GM18870 (cell line): ENCODE results near the gene DLG1.

Experiments used
- ATAC-seq: cut with Tn5 transposase; IDR thresholded peaks from one replicate; pipeline ENCODE4 v1.9.1; 2021; ENCODE audit warnings: moderate library complexity; ENCODE audit not compliant: unreplicated experiment

The DLG1 gene

GRCh38 chr3:197253238-197253947 lies 45.0 kb downstream of the DLG1 start:
- no peak for ATAC-seq

GRCh38 chr3:197249542-197249941 lies 48.9 kb downstream of the DLG1 start:
- ATAC-seq = no peak

- no peak for ATAC-seq
Measured at GRCh38 chr3:197248341-197248740, 50.1 kb downstream of the DLG1 start.

- ATAC-seq = no peak
Measured at GRCh38 chr3:197244751-197245150, 53.7 kb downstream of the DLG1 start.

- no peak for ATAC-seq
Measured at GRCh38 chr3:197242784-197243432, 55.5 kb downstream of the DLG1 start.

GRCh38 chr3:197241173-197241572 lies 57.2 kb downstream of the DLG1 start:
- ATAC-seq = no peak

GRCh38 chr3:197239857-197240256 lies 58.6 kb downstream of the DLG1 start:
- ATAC-seq = no peak

GRCh38 chr3:197238842-197239241 lies 59.6 kb downstream of the DLG1 start:
- ATAC-seq = peak; percentile 56

GRCh38 chr3:197237897-197238296 lies 60.5 kb downstream of the DLG1 start:
- ATAC-seq = no peak

- no peak for ATAC-seq
Measured at GRCh38 chr3:197236362-197236761, 62.0 kb downstream of the DLG1 start.

- no peak for ATAC-seq
Measured at GRCh38 chr3:197234947-197235914, 63.2 kb downstream of the DLG1 start.

GRCh38 chr3:197231321-197231720 lies 67.1 kb downstream of the DLG1 start:
- ATAC-seq = no peak

- ATAC-seq = no peak
Measured at GRCh38 chr3:197229836-197230235, 68.6 kb downstream of the DLG1 start.

GRCh38 chr3:197229178-197229577 lies 69.2 kb downstream of the DLG1 start:
- no peak for ATAC-seq

- ATAC-seq = no peak
Measured at GRCh38 chr3:197227780-197228574, 70.4 kb downstream of the DLG1 start.

GRCh38 chr3:197226179-197226578 lies 72.2 kb downstream of the DLG1 start:
- no peak for ATAC-seq

GRCh38 chr3:197225579-197225978 lies 72.8 kb downstream of the DLG1 start:
- no peak for ATAC-seq

- ATAC-seq = no peak
Measured at GRCh38 chr3:197224034-197224444, 74.4 kb downstream of the DLG1 start.

- no peak for ATAC-seq
Measured at GRCh38 chr3:197222937-197223370, 75.5 kb downstream of the DLG1 start.

- no peak for ATAC-seq
Measured at GRCh38 chr3:197219619-197220018, 78.8 kb downstream of the DLG1 start.

- ATAC-seq = no peak
Measured at GRCh38 chr3:197218210-197218609, 80.2 kb downstream of the DLG1 start.
